ENCODE data around the gene BCAS4.
"Not testable (repeated sequence)": the region's sequence is repeated elsewhere in the genome, so short reads cannot be mapped to it uniquely, and the experiment has no call there.

Gene BCAS4

DNA sequence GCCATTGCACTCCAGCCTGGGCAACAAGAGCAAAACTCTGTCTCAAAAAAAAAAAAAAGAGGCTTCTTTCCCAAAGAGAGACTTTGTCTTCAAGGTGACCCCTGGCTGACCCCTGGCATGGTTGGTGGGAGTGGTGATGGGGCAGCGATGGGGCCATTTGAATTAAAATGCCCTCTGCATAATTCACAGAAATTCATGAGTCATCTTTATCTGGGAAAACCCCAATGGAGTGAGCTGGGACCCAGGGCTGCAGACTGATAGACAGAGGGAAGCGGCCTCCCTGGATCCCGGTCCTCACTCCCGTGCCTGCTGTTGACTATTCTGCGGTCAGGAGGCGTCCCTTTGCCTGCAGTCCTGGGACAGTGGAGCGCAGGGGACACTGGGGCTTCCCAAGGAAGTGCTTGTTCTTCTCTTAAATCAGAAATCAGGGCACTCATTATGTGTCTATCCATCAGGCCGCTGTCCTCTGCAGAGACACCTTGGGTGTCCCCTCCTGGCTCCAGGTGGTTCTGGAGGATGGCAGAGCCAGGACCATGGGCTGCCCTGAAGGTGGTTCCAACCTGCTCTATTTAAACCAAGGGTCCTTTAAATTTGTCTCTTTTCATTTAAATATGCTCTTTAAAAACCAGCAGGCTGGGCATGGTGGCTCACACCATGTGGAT, 23.3 kb upstream of the BCAS4 start:
- peak; percentile 99 for FAIRE-seq
- peak; percentile 81 for DNase-seq (ENCODE audit: low spot score)

GRCh38 chr20:50772420-50773185, 22.3 kb upstream of the BCAS4 start:
- DNase-seq (ENCODE audit: low spot score) (no peak), FAIRE-seq (no peak)

DNA sequence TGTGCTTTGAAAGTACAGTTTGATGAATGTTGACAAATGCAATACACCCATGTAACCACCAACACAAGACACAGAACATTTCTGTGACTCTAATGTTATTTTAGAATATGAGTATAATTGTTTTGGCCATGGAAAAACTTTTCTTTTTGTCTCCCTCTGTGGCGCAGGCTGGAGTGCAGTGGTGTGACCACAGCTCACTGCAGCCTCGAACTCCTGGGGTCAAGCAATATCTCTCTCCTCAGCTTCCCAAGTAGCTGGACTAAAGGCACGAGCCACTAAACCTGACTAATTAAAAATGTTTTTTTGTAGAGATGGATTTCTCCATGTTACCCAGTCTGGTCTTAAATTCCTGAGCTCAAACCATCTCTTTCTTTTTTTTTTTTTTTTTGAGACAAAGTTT, 20.3 kb upstream of the BCAS4 start:
- DNase-seq (ENCODE audit: low spot score) (no peak), FAIRE-seq (no peak)

GRCh38 chr20:50776122-50776817, 18.6 kb upstream of the BCAS4 start:
- DNase-seq (ENCODE audit: low spot score), result no peak
- no peak for FAIRE-seq

DNA sequence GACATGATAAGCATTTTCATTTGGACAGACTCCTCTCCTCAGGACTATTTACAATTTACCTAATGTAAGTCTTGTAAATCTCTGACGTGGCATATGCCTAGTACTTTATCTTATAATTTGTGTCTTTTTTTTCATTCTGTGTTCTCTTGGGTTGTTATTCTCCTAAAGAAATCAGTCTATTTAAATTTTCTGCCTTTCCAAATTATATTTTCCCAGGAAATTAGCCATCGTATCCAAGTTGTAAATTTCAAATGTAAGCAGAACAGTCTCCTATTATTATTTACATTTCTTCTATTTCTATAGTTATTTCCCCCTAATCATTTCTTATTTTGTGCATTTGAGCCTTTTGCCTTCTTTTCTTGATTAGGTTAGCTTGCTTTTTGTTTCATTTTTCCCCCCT, 17.5 kb upstream of the BCAS4 start:
- FAIRE-seq (no peak), DNase-seq (ENCODE audit: low spot score) (no peak)

GRCh38 chr20:50778994-50779393, 15.9 kb upstream of the BCAS4 start:
- DNase-seq (ENCODE audit: low spot score); FAIRE-seq: not testable (repeated sequence)

GRCh38 chr20:50783390-50783789, 11.5 kb upstream of the BCAS4 start:
- no peak for DNase-seq (ENCODE audit: low spot score)
- no peak for FAIRE-seq

DNA sequence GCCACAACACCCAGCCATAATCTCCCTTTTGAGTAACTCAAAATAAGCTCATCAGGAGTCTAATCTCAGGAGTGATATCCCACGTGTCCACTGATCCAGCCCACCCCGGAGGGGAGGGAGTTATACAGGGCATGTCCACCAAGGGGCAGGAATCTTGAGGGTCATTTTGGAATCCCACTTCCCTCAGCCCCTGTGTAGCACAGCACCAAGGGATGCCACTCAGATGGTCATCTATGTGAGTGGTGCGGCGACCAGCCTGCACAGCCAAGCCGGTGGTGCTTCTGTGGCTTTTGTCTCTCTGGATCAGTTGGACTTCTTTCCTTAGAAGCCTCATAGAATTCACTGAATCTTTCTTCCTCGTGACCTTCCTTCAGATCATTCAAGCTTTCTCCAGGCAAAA, 11.0 kb upstream of the BCAS4 start:
- FAIRE-seq (no peak), DNase-seq (ENCODE audit: low spot score) (no peak)

- FAIRE-seq, result no peak
- no peak for DNase-seq (ENCODE audit: low spot score)
Observed at GRCh38 chr20:50784464-50784863, 10.4 kb upstream of the BCAS4 start.

DNA sequence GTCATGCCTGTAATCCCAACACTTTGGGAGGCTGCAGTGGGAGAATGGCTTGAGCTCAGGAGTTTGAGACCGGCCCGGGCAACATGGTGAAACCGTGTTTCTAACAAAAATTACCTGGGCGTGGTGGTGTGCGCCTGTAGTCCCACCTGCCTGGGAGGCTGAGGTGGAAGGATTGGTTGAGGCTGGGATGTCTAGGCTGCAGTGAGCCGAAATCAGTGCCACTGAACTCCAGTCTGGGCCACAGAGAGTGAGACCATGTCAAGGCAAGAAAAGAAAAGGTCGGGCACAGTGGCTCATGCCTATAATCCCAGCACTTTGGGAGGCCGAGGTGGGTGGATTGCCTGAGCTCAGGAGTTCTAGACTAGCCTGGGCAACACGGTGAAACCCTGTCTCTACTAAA, 8.2 kb upstream of the BCAS4 start:
- DNase-seq (ENCODE audit: low spot score), result no peak

DNA sequence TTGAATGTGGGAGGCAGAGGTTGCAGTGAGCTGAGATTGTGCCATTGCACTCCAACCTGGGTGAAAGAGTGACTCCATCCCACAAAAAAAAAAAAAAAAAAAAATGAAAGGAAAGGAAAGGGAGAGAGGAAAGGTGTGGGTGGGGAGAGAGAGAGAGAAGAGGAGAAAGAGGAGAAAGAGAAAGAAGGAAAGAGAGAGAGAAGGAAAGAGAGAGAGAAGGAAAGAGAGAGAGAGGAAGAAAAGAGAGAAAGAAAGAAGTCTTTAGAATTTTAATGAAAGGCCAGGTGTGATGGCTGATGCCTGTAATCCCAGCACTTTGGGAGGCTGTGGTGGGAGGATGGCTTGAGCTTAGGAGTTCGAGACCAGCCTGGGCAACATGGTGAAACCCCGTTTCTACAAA, 7.7 kb upstream of the BCAS4 start:
- FAIRE-seq, result no peak
- DNase-seq (ENCODE audit: low spot score), result no peak

More for the DNA sequence above, 8.2 kb upstream of the BCAS4 start:
- no peak for FAIRE-seq

GRCh38 chr20:50788045-50788991, 6.5 kb upstream of the BCAS4 start:
- DNase-seq (ENCODE audit: low spot score) (peak; percentile 79), FAIRE-seq (peak; percentile 84)

GRCh38 chr20:50789968-50790650, 4.8 kb upstream of the BCAS4 start:
- no peak for DNase-seq (ENCODE audit: low spot score)

GRCh38 chr20:50790651-50791277, 4.1 kb upstream of the BCAS4 start:
- peak; percentile 40 for FAIRE-seq

More at GRCh38 chr20:50789968-50790650, 4.8 kb upstream of the BCAS4 start:
- FAIRE-seq, result no peak

DNA sequence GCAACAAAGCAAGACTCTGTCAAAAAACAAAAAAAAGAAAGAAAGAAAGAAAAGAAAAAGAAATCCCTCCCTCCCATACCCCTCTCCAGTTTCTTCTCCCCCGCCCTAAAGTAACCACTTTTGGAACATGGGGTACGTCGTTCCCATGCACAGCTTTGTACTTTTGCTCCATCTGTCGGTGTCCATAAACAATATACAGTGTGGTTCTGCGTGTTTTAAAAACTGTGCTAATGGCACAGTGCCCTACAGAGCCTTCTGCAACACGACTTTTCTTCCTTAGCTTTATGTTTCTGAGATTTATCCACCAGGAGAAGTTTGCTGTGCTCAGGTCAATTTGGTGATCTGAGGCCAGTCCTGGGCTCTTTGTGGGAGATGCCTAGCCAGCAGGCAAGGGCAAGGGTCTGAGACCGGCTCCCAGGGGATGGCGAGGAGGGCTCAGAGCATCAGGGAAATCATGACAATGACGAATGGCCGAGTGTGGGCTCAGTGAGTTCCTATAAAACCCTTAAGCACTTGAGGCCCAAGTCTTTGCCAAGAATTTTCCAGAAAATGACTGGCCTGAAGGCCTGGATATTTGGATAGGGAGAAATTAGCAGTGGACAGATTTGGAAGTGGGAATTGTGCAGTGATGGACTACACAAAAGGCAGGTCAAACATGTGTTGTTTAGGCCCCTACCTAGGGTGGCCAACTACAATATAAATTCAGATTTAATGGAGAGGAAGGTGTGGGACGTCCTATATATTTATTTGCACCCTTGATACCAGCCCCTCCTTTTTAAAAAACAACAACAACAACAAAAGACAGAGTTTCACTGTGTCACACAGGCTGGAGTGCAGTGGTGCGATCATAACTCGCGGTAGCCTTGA, 1.9 kb upstream of the BCAS4 start:
- FAIRE-seq, result no peak

More at GRCh38 chr20:50790651-50791277, 4.1 kb upstream of the BCAS4 start:
- peak; percentile 88 for DNase-seq (ENCODE audit: low spot score)

DNA sequence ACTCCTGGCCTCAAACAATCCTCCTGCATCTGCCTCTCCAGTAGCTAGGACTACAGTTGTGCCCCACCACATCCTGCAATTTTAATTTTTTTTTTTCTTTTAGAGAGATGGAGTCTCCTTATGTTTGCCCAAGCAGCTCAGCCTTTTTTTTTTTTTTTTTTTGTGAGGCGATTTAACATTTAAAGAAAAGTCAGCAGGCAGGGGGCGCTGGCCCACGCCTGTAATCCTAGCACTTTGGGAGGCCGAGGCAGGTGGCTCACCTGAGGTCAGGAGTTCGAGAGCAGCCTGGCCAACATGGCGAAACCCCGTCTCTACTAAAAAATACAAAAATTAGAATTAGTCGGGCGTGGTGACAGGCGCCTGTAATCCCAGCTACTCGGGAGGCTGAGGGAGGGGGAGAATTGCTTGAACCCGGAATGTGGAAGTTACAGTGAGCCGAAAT, 1.3 kb upstream of the BCAS4 start:
- FAIRE-seq; DNase-seq (ENCODE audit: low spot score): not testable (repeated sequence)

More for the DNA sequence above, 1.9 kb upstream of the BCAS4 start:
- DNase-seq (ENCODE audit: low spot score), result no peak

GRCh38 chr20:50794181-50794845, 548 bp upstream of the BCAS4 start:
- no peak for DNase-seq (ENCODE audit: low spot score)
- no peak for FAIRE-seq

GRCh38 chr20:50797142-50797541, 2.3 kb downstream of the BCAS4 start:
- FAIRE-seq (no peak), DNase-seq (ENCODE audit: low spot score) (no peak)

Data from RCC 7860 (cell line).